Superior temporal gyrus (tissue), 1 donor: ENCODE data around the gene MIEF2.
"Not testable (repeated sequence)": the region's sequence is repeated elsewhere in the genome, so short reads cannot be mapped to it uniquely, and the experiment has no call there.

Experiments
- DNase-seq: peaks from one replicate; pipeline ENCODE4 v3.0.0-alpha.2; 2016; ENCODE audit errors: extremely low spot score

Gene MIEF2, protein sequence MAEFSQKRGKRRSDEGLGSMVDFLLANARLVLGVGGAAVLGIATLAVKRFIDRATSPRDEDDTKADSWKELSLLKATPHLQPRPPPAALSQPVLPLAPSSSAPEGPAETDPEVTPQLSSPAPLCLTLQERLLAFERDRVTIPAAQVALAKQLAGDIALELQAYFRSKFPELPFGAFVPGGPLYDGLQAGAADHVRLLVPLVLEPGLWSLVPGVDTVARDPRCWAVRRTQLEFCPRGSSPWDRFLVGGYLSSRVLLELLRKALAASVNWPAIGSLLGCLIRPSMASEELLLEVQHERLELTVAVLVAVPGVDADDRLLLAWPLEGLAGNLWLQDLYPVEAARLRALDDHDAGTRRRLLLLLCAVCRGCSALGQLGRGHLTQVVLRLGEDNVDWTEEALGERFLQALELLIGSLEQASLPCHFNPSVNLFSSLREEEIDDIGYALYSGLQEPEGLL

DNA sequence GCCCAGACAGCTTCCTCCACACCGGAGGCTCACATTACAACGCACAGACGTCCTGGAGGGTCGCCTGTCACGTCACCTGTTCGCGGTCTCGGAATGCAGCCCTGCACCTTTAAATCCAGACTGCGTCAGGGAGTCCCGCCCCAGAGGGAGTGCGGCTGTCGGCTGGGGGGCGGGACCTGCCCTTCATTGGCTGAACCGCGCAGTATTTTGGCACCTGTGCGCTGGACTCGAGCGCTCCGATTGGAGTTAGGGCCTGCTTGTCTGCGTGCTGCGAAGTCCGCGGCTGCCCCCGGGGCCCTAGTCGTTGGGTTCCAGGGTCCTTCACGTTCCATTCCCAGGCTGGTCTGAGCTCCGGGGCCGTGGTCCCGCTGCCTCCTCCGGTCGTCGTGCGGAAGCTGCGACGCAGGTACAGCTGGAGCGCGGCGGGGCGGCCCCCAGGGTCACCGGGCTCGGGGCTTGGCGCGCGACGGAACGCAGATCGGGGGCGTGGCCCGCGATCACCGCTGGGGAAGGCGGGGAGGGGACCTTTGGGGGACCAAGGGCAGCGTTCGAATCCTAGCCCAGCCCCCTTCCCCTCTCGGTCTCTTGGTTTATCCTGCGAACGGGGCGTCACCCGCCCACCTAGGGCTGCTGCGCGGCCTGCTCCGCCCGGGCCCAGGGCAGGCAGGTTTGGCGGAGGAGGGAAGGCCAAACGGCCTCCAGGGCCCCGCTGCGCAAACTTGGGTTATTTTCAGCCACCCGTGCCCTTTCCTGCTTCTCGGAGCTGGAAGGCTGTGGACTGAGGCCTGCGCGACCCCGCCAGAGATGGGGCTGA, at the start of gene MIEF2:
Gene MIEF2 (plus strand): TSS at position 331 of the 814 bp plus-strand sequence. CDS start 2,059 bp downstream, outside the sequence.
- peak; percentile 97 for DNase-seq

DNA sequence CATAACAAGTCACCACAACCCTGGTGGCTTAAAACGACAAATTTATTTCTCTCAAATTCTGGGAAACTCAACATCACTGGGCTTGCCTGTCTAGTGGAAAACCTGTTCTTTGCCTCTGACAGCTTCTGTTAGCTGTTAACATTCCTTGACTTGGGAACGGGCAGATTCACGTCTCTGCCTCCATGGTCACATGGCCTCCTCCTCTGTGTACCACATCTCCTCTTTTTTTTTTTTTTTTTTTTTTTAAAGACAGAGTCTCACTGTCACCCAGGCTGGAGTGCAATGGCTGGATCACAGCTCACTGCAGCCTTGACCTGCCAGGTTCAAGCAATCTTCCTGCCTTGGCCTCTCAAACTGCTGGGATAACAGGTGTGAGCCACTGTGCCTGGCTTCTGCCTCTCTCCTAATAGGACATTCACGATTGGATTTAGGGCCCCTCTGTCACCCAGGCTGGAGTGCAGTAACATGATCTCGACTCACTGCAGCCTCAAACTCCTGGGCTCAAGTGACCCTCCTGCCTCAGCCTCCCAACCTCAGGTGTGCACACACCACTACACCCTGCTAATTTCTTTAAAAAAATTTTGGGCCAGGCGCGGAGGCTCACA, 46.7 kb upstream of the MIEF2 start:
- DNase-seq: no peak

DNA sequence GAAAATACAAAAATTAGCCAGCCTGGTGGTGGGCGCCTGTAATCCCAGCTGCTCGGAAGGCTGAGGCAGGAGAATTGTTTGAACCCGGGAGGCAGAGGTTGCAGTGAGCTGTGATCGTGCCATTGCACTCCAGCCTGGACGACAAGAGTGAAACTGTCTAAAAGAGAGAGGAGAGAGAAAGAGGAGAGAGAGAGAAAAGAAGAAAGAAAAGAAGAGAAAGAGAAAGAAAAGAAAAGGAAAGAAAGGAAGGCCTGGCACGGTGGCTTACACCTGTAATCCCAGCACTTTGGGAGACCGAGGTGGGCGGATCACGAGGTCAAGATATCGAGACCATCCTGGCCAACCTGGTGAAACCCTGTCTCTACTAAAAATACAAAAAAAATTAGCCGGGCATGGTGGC, 43.6 kb upstream of the MIEF2 start:
- DNase-seq: not testable (repeated sequence)

DNA sequence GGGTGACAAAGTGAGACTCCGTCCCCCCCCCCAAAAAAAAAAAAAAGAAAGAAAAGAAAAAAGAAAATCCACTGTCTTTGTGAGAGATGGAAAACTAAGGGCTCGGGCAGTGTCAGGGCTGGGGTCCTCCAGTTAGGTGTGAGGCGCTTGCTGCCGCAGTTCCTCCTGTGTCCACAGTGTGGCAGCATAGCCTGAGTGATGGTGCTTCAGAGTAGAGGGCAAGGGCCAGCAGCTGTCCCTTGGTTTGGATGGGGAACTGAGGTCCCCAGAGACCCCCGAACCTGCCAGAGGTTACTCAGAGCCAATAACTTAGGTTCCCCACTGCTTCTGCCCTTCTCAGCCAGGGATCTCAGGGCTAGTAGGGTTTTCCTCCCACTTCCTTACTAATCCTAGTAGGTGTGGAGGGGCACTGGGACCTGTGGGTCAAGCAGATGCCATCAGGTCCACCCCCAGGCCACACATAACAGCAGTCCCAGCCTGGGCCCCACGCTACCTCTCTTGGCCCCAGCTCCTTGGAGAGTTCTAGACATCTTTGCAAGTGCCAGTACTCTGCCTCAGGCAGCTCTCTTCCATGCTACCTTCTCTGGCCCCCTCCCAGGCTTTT, 42.9 kb upstream of the MIEF2 start:
- DNase-seq: peak; percentile 86

DNA sequence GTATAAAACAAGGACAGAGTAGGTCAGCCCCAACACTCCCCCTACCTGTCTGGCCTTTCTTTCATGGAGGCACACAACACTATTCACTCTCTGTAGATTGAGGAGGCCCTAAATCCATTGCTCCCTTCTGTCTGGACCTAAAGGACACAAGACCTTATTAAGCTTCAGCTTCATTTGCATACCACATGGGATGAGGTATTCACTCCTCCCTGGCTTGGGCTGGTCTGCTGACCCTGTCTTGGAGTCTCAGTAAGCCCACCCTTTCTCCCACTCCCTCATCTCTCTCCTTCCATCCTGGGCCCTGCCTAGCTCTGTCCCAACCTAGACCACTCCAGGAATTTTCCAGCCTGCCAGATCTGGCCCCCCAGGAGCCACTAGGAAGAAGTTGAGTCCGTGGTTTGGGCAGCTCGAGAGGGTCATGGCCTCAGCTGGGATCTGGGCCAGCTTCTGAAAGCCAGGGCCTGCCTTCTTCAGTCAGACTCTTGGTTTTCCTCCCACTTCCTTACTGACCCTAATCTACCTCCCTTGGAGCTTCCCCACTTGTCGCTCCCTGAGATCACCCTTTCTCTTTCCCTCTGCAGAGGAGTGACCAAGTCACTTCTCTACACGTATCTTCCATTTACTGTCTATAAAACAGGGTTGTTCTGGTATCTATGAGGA, 41.6 kb upstream of the MIEF2 start:
- no peak for DNase-seq

DNA sequence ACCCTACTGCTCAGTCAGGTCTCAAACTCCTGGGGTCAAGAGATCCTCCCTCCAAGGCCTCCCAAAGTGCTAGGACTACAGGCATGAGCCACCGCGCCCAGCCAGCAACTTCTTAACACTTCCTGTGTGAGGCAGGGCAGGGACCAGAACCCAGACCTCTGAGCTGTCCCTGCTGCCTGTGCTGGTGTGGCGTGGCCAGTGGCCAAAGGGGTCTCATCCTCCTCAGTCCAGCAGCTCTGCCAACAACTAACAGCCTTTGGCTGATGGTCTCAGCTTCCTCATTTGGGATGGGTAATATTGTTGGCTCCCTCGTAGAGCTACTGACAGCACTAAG, 36.4 kb upstream of the MIEF2 start:
- no peak for DNase-seq

DNA sequence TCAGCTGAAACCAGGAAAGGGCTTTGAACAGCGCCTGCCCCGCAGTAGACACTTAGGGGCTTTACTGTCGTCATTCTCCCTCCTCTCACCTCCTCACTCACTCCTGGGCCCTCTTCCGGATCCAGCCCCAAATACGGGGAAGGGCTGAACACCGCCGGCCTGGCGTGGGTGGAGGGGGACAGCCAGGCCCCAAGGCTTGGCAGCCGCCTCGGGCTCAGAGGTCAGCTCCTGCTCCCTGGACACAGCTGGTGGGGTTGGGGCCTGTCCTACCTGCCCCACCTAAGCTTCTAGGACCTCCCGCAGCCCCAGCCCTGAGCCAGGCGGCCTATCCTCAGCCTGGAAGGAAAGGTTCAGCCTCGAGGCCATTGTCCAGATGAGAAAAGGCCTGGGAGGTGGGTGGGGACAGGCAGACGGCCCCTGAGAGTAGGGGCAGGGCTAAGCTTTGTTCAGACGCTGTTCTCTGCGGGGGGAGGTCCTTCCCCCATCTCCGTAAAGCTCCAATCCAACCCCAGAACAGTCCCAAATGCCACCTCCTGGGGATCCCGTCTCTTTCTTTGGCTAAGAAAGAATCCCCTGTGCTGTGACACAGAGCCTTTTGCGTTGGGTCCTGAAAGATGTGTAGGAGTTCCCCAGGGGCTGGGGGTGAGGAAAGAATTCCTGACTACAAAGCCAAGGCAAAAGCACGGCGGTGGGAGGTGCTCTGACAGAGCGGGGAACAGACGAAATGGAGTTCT, 35.9 kb upstream of the MIEF2 start:
- no peak for DNase-seq

DNA sequence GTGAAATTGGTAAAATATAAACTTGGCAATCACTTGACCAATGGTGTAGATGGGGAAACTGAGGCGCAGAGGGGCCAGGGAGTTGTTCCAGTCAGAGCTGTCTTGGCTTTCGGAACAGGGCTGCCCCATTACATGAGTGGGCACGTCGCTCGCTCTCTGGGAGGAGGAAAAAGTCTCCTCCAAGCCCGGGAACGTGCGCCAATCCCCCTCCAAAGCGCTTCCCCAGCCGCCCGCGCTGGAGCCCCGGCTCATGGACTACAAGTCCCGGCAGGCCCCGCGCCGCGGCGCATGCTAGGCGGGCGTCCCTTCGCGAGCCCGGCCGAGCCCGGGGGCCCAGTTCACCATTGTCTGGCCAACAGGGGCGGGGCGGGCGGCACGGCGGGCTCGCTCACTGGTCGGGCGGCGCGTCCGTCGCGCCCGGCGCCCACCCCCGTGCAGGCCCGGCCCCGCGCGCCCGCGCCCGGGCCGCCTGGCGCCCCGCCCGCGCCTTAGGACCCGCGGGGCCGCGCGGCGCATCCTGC, 35.3 kb upstream of the MIEF2 start, which contains the start of gene LLGL1:
Gene LLGL1 (plus strand): TSS at position 515 of the 521 bp plus-strand sequence. CDS start 48 bp downstream, outside the sequence.
- DNase-seq: peak; percentile 90

DNA sequence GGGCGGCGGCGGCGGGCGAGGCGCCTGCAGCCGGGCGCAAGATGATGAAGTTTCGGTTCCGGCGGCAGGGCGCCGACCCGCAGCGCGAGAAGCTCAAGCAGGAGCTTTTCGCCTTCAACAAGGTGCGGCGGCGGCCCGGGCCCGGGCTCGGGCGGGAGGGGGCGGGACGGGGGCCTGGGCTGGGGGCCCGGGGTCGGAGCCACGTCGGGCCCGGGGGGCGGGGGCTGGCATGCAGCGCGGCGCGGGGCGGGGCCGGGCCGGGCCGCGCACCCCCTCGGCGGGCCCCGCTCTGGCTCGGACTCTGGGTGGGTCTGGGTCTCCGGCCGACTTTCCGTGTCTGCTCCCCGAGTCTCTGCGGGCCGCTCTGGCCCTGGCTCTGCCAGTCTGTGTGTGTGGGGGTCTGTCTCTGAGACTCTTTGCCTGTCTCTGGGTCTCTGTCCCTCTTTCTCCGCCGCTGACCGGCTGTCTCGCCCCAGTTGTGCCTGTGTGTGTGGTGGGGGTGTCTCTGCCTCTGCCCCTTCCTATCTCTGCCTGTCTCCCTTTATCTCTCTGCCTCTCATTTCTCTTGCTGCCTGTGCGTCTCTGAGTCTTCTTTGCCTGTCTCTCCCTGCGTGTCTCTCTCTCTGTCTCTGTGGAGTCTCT, 34.7 kb upstream of the MIEF2 start:
- DNase-seq: peak; percentile 27

DNA sequence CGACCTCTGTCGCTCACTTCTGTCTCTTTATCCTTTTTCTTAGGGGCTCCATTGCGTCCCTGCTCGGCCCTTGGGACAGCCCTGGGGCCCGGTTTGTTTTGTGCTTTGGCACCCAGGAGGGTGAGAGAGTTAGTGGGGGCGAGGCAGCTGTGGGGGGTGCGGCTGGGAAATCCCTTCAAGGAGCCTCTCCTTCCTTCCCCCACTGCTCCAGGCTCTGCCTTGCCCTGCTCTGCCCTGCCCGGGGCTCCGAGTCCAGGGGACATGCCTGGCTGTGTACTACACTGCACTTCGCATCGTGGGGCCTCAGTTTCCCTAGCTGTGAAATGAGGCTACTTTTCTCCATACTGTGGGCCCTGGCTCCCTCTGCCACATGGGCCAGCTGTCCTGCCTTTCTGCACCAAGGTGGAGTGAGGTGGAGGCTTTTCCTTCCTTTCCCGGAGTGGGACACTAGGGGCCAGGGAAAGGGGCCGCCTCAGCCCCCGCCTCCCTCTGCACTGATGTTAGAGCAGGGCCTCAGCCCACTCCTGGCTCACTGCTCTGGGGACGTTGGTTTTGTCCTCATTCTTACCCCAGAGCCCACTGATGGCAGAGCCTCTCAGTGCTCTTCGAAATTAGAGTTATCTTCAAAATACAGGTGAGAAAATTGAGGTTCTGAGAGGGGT, 34.0 kb upstream of the MIEF2 start:
- DNase-seq: no peak

DNA sequence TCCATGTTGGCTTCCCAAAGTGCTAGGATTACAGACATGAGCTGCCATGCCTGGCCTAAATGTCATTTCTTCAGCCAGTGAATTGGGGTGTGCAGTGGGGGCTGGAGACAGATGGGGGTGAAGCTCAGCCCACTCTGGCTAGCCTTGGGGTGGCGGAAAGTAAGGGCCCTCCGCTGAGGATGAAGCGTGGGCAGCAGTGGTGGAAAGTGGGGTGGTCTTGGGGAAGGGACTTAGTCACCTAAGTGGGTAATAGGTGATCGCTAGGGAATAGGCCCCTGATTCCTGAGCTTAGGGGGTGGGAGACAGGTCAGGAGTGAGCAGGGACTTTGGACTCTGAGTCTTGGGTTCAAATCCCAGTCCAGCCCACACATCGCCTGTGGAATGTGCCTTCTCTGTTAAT, 32.8 kb upstream of the MIEF2 start:
- DNase-seq: no peak

DNA sequence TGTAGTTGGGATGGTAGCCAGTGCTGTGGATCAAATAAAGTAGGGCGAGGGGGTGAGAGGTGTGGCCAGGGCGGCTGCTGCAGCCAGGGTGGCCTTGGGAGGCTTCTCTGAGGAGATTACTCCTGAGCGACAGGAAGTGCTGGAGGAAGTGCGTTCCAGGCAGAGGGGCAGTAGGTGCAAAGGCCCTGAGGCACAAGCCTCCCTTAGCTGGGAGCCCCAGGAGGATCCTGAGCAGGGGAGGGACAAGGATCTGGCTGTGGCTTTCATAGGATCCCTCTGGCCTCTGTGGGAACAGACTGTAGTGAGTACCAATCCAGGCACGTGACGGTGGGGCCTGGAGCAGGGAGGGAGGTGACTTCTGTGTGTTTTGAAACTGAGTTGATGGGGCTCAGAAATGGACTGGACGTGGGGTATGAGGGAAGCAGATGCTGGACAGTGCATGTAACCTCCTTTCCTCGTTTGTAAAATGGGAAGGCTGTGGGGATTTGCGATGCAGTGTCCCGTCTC, 32.2 kb upstream of the MIEF2 start:
- peak; percentile 37 for DNase-seq

DNA sequence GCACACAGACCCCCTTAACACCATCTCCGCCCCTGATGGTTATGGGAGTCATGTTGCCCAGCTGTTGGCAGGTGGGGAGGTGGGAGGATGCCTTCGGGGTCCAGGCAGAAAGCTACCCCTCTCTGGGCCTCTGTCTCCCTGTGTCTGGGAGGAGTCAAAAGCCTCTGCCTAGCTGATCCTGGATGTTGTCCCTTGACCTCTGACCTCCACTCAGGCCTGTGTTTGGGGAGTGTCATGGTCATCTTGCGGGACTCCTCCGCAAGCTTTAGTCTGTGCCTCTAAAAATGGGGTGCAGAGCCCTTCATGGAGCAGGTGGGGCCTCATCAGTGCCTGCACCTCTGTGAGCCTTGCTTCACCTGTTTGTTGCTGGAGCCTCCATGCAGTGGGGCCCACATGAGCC, 31.2 kb upstream of the MIEF2 start:
- no peak for DNase-seq

DNA sequence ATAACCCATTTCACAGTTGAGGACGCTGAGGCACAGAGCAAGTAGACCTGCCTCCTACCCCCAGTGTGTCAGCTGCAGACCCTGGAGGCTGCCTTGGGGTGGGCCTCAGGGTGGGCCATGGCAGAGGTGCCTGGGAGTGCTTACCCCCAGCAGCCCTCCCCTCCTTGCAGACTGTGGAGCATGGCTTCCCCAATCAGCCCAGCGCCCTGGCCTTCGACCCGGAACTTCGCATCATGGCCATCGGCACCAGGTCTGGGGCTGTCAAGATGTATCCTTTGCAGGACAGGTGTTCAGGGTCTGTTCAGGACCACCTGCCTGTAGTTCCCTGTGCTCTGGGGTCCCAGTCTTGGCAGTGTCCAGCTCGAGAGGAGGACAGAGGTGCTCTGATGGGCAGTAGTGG, 30.7 kb upstream of the MIEF2 start:
- no peak for DNase-seq

DNA sequence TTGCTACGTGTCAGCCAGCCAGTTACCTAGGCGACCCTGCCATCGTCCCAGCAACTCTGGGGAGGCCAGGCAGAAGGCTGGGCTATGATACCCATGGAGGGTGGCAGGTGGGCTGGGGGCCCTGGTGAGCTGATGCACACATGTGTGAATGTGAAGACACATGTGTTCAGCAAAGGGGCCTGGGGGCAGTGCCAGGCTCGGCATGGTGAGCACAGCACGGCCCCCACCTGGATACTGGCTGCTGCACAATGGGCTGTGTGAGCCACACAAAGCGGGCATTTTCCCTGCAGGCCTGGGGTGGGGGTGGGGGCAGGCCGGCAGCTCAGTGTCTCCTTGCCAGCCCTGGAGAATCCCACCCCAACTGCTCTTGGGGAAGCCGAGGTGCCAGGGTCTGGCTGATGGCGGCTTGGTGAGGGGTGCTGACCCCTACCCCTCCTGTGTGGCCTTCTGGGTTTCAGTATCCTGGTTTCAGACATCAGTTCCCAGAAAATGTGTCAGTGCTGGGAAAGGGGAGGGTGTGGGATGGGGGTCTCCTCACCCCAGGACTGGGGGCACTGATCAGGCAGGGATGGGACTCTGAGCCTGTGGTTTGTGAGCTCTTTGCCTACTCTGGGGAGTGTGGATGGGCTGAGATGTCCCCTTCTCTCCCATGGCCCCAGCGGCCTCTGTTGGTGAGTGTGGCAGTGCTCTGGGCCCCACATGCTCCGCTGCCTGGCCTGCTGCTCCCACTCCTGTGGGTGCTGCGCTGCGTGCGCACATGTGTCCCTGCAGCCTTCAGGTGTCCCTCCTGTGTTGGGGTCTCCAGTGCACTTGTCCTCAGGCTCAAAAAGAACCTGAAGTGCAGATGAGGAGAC, 29.9 kb upstream of the MIEF2 start:
- DNase-seq: peak; percentile 85

DNA sequence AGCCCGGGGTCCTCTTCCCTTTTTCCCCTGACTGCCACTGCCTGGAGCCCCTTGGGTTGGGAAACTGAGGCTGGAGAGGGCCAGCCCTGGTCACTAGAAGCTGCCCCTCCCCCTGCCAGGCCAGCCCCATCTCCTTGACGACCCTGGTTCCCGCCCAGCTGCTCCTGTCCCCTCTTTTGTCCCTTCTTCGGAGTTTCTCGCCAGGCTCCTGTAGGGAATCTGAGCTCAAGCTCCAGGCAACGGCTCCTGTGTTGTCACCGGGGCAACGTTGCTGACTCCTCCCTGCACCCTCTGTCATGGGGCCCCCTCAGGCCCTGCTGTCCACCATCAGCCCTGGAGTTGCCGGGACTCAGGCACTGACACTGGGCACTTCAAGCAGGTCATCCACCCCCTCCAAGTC, 29.3 kb upstream of the MIEF2 start:
- no peak for DNase-seq

DNA sequence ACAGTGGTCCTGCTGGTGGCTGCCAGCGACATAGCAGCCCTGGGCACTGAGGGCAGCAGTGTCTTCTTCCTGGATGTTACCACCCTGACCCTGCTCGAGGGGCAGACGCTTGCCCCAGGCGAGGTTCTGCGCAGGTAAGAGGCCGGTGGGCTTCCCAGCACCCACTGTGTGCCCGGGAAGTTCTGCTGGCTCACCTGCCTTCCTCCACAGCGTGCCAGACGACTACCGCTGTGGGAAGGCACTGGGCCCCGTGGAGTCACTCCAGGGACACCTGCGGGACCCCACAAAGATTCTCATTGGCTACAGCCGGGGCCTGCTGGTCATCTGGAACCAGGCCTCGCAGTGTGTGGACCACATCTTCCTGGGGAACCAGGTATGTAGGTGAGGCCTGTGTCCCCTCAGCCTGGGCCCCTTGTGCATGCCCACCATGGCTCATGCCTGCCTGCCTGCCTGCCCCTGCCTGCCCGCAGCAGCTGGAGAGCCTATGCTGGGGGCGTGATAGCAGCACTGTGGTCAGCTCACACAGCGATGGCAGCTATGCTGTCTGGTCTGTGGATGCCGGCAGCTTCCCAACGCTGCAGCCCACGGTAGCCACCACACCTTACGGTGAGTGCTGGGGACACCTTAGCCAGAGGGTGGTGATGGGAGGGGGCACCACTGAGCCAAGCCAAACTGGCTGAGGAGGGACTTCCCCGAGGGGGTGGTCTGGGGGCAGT, 26.5 kb upstream of the MIEF2 start:
- DNase-seq: no peak
